ENCODE data around the gene SET.
A peak's percentile ranks its signal among the peaks of the same experiment; 100 is the strongest.
"Not testable (repeated sequence)": the region's sequence is repeated elsewhere in the genome, so short reads cannot be mapped to it uniquely, and the experiment has no call there.

Gene SET

GRCh38 chr9:128688501-128689292 is at the start of gene SET:
Gene SET, plus strand, starts transcription at chr9:128689222. Its CDS starts 361 bp downstream, at chr9:128689583.
- peak within 1 kb of the TSS; percentile 94 for H3K4me3 ChIP-seq (ENCODE audit: low read depth, low read length)
- DNase-seq (ENCODE audit: low read depth), result peak; percentile 77

- no peak overlapping the region for H3K4me3 ChIP-seq (ENCODE audit: low read depth, low read length)
These were observed 48.4 kb upstream of the SET start for GRCh38 chr9:128640603-128641002.

GRCh38 chr9:128642675-128643245 is 46.3 kb upstream of the SET start:
- no peak overlapping the region for H3K4me3 ChIP-seq (ENCODE audit: low read depth, low read length)
- DNase-seq (ENCODE audit: low read depth), result no peak

More at GRCh38 chr9:128640603-128641002, 48.4 kb upstream of the SET start:
- DNase-seq (ENCODE audit: low read depth), result no peak

GRCh38 chr9:128643519-128644300 is 45.3 kb upstream of the SET start:
- DNase-seq (ENCODE audit: low read depth), result no peak
- H3K4me3 ChIP-seq (ENCODE audit: low read depth, low read length), result no peak overlapping the region

GRCh38 chr9:128648206-128648605 is 40.8 kb upstream of the SET start:
- not testable (repeated sequence) for DNase-seq (ENCODE audit: low read depth); H3K4me3 ChIP-seq (ENCODE audit: low read depth, low read length)

- H3K4me3 ChIP-seq (ENCODE audit: low read depth, low read length), result no peak overlapping the region
- no peak for DNase-seq (ENCODE audit: low read depth)
These were observed 37.2 kb upstream of the SET start for GRCh38 chr9:128651798-128652197.

- no peak for DNase-seq (ENCODE audit: low read depth)
- H3K4me3 ChIP-seq (ENCODE audit: low read depth, low read length), result no peak overlapping the region
These were observed 35.1 kb upstream of the SET start for GRCh38 chr9:128653908-128654307.

GRCh38 chr9:128654481-128654880 is 34.5 kb upstream of the SET start:
- DNase-seq (ENCODE audit: low read depth), result no peak
- no peak overlapping the region for H3K4me3 ChIP-seq (ENCODE audit: low read depth, low read length)

GRCh38 chr9:128656416-128657343 is 32.3 kb upstream of the SET start, which contains the start of gene DYNC2I2:
Gene DYNC2I2, minus strand, starts transcription at chr9:128656847. Its CDS starts 121 bp downstream, at chr9:128656726.
- peak; percentile 74 for DNase-seq (ENCODE audit: low read depth)
- peak within 1 kb of the TSS; percentile 65 for H3K4me3 ChIP-seq (ENCODE audit: low read depth, low read length)

GRCh38 chr9:128657344-128657704 is 31.7 kb upstream of the SET start:
- no peak overlapping the region for H3K4me3 ChIP-seq (ENCODE audit: low read depth, low read length)
- DNase-seq (ENCODE audit: low read depth), result no peak

- no peak overlapping the region for H3K4me3 ChIP-seq (ENCODE audit: low read depth, low read length)
- no peak for DNase-seq (ENCODE audit: low read depth)
These were observed 31.2 kb upstream of the SET start for GRCh38 chr9:128657796-128658195.

GRCh38 chr9:128666481-128666941 is 22.5 kb upstream of the SET start:
- not testable (repeated sequence) for DNase-seq (ENCODE audit: low read depth); H3K4me3 ChIP-seq (ENCODE audit: low read depth, low read length)

- no peak for DNase-seq (ENCODE audit: low read depth)
- H3K4me3 ChIP-seq (ENCODE audit: low read depth, low read length), result no peak overlapping the region
These were observed 19.2 kb upstream of the SET start for GRCh38 chr9:128669786-128670185.

- DNase-seq (ENCODE audit: low read depth), result no peak
- H3K4me3 ChIP-seq (ENCODE audit: low read depth, low read length), result no peak overlapping the region
These were observed 13.6 kb upstream of the SET start for GRCh38 chr9:128675382-128675781.

- DNase-seq (ENCODE audit: low read depth), result no peak
- H3K4me3 ChIP-seq (ENCODE audit: low read depth, low read length), result no peak overlapping the region
These were observed 11.2 kb upstream of the SET start for GRCh38 chr9:128677794-128678193.

GRCh38 chr9:128683340-128684064 is 5.5 kb upstream of the SET start:
- peak overlapping the region; percentile 73 for H3K4me3 ChIP-seq (ENCODE audit: low read depth, low read length)
- no peak for DNase-seq (ENCODE audit: low read depth)

- H3K4me3 ChIP-seq (ENCODE audit: low read depth, low read length), result peak overlapping the region; percentile 73
- DNase-seq (ENCODE audit: low read depth), result no peak
These were observed 5.0 kb upstream of the SET start for GRCh38 chr9:128684065-128684324.

GRCh38 chr9:128684325-128685199 is 4.5 kb upstream of the SET start:
- no peak for DNase-seq (ENCODE audit: low read depth)
- peak overlapping the region; percentile 73 for H3K4me3 ChIP-seq (ENCODE audit: low read depth, low read length)
